Anterior cingulate cortex (tissue), 58 donors: ENCODE measurements around the gene VSTM4.

Experiments
- DNase-seq, 58 donors: peaks; one replicate each; lab custom pipeline; 2025; lab: John Stamatoyannopoulos, UW

Gene VSTM4, protein sequence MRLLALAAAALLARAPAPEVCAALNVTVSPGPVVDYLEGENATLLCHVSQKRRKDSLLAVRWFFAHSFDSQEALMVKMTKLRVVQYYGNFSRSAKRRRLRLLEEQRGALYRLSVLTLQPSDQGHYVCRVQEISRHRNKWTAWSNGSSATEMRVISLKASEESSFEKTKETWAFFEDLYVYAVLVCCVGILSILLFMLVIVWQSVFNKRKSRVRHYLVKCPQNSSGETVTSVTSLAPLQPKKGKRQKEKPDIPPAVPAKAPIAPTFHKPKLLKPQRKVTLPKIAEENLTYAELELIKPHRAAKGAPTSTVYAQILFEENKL

DNA sequence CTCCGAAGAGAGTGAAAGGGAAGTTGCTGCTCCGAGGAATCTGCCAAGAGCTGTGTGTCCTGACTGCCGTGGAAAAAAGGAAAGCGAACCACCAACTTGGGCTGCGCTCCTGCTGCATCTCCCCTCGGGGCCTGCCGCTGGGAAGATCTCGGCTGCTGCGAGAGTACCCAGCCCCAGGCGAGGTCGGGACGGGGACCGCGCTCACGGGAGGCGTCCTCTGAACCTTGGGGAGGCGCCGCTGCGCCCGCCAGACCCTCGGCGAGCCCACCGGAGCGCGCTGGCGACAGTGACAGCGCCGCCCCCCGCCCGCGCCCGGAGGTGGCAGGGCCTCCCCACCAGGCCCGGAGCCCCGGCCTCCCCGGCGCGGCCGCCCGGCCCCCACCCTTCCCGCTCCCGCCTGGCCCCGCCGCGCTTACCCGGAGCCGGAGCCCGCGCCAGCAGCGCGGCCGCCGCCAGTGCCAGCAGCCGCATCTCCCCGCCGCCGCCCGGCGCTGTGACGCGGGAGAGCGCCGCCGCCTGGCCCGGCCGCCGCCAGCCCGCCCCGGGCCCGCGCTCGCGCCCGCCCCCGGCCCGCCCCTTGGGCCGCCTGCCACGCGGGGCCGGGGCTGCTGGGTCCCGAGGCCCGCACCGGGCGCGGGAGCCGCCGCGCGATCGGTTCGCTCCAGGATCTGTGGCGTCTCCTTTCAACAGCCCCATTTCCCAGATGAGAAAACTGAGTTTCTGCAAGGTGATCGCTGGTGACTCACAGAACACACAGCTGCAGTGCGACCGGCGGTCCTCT, at the start of gene VSTM4:
Gene VSTM4, minus strand, starts transcription at position 508 of the 781 bp plus-strand sequence. Its CDS starts 37 bp downstream, at position 471.
- peak in 40 of 58 donors; percentile 18 to 71 (median 51) for DNase-seq

DNA sequence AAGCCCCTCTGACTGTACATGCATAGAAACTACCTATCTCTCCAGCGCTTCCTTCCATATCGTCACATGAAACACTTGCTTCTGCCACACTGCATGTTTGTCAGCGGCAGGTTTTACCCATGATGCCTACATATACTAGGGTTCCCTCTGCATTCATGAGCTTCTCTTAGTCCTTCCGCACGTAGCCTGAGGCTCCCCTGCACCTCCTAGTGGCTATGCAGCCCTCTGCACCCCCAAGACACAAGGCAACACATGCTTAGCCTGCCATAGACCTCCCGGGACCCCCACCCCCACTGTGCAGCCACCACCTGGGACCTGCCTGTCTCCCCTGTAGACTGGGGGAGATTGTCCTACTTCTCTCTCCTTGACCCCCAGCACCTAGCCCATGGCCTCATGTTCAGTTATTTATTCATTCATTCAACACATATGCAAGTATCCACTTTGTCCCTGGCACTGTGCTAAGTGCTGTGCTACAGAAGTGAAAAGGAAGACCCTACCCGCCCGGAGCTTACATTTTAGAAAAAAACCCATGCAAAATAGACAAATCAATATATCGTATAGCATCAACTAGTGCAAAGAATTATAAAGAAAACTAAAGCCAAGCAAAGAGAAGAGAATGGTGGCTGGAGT, 49.4 kb upstream of the VSTM4 start:
- DNase-seq: peak in 2 of 58 donors; percentile 10 to 24

DNA sequence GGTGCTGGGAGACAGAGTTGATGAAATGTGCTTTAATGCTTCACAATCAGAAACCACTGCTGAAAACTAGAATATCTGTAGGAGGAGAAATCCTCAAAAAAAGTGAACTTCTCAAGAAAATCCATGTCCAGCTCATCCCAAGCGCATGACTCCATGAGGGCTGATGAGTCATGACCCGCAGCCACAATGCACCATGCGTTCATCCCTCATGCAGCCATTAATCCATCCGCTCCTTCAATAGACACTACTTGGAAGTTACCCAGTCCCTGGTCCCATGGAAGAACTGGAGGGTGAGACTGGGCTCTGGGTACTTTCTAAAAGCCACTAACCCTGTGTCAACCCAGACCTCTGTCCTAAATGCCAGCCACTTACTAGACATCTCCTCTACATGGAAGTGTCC, 48.4 kb upstream of the VSTM4 start:
- no peak for DNase-seq

DNA sequence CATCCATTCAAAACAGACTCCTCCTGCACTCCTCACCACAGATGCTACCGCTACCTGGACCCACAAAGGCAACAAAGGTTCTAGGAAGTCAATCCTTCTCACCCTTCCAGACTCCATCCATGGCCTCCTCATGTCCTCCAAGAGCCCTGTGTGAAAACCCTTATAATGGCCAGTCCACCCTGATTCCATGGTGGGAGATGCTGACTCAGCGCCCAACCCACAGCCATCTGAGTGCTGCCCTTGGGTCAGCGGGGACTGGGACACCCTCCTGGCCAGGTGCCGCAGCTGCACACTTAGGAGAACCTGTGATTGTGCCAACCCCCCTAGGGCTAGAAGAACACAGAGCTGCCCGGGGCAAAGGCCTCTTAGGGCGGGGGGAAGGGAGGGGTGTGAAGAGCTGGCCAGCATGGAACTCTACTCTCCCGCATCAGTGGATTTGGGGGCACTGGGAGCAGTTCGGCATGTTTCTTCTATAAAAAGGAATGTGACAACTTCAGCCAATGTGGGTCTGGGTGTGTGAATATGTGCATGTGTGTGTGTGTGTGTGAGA, 47.5 kb upstream of the VSTM4 start:
- DNase-seq: no peak

DNA sequence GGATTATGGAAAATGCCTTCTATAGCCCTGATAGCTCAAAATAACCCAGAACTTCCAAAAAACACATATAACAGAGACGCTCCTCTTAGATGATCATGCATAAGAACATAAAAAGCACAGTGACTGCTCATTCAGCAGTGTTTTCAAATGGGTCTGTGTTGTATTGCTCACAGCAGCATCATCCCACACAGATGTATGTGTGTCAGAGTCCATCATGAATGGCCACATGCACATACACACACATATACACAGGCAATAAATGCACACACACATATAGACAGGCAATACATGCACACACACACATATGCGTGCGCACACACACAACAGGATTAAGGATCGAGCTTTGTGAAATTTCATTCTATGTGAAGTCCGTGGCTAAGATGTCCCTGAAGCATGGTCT, 46.7 kb upstream of the VSTM4 start:
- no peak for DNase-seq

DNA sequence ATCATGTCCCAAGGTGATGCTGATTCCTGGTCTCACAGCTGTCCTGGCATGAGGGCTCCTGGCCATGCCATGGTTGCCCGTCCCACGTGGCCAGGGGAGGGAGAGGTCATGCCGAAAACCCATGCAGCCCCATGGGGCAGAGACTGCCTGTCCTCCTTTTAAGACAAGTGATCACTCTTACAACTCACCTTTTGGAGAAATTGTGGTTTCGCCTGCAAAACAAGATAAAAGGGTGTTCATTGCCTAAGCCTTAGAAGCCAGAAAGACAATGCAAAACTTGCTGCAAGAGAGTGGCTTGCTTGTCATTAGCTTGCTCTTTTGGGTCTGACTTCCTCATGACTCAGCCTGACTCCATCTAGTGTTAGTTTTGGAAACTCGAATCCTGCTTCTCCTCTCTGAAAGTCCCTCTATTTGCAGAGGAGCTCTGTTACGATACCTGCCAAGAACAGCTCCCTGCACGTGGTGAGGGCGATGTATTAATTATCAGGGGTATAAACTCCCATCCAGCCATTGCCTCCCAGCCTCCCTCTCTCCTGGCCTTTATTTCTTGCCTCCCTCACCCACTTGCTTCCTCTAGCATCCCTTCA, 46.2 kb upstream of the VSTM4 start:
- DNase-seq: peak in 2 of 58 donors; percentile 52 to 53

DNA sequence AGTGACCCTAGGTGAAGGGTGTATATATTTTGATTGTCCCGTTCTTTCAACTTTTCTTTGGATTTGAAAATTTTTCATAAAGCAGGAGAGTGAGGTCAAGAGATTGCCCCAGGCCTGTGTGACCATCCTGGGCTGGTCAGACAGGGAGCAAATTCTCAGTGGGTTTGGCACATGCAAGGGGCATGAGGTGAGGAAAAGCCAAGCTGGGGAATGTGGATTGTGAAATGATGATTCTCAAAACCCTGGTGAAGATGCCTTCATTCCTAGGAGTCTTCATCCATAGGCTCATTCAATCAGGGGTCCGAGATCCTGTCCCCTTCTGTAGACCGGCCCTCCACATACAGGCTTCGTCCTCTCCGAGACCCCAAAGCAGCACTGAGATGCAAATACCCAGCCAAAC, 45.5 kb upstream of the VSTM4 start:
- no peak for DNase-seq

DNA sequence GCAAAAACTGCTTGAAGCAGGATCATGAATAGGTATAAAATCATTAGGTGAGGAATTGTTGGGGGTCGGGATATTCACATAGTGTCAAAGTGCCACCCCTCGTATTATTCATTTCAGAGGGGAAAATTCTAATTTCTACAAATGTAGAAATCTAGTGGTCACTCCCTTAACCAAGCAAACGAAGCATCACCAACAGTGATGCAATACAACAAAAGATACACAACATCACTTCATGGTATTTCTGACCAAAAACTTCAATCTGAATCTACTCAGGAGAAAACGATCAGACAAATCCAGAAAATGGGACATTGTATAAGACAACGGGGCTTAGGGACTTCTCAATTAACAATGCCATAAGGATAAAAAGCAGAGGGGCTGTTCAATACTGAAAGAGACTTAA, 44.8 kb upstream of the VSTM4 start:
- no peak for DNase-seq

DNA sequence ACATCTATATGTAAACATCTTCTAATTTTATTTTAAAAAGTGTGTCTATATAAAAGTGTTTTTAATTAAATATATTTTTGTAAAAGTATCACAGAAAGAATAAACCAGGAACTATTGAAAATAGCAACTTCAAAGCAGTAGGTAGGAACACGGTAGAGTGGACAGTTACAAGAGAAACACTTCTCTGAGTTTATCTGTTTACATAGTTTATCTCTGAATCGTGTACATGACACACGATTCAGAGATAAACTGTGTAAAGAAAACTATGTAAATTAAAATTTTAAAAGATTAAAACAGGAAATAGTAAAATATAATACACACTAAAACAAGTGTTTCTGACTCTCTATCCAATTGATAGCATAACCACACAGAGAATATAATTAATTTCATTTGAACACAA, 43.6 kb upstream of the VSTM4 start:
- DNase-seq: no peak

DNA sequence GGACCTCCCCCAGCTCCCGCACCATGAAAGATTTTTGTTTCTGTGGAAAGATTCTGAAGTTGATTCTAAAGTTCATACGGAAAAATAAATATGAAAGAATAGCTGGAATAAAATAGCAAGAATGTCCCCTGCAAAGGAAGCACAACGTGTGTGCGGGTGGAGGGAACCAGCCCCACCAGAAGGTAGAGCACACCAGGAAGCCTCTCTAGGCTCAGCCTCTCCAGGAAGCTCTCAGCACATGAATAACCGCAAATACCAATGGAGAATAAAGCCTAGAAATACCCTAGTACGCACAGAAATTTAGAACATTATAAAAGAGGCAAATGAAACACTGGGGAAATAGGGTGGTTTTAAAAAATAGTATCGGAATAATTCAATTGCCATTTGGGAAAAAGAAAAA, 43.1 kb upstream of the VSTM4 start:
- DNase-seq: no peak

DNA sequence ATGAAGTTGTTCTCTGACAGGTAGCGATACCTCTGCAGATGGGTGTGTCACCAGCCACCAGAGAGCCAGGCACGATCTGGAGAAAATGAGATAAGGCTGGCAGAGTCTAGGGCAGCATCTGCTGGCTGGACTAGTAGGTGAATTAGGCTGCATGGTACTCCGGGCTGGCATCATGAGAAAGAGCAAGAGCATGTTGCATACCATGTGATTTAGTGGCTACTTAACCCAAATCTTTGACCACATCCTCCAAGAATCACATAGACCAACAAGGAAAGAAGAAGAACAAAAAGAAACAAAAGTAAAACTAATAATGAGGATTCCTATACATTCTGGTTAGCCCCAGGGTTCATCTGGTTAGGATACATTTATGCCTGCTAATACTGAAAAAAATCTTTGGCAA, 41.9 kb upstream of the VSTM4 start:
- DNase-seq: no peak

DNA sequence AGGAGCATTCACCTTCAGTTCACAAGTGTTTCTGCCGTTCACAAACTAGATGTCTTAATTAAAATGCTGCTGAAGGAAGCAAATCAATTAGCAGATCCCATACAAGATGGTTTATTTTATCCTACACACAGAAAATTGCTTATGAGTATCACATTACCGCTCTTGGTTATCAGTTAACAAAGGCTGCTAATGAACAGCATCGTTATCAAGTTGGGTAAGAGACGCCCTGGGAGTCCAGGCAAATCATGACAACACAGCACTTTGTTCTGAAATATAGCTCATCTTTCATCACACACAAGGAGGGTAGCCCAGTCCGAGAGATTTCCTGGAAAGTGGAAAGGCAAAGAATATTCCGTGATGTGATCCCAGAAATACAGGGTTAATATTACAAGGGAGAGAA, 39.3 kb upstream of the VSTM4 start:
- DNase-seq: no peak

DNA sequence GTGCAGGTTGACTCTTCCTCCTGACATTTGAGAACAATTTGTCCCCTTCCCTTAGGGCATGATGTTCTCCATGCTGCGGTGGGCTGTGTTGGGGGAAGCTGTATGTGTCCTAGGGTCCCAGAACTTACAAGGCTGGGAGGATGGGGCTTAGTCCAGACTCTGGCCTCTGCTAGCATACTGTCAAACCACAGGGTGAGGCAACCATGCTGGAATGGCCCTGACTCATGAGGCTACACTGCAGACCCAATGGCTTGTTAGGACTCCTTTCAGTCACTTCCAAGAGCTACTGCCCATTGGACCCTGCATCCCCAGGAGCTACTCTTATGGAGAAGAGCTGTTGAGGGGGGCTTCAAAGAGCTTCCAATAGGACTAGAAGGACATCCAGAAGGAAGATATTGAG, 38.6 kb upstream of the VSTM4 start:
- DNase-seq: no peak

DNA sequence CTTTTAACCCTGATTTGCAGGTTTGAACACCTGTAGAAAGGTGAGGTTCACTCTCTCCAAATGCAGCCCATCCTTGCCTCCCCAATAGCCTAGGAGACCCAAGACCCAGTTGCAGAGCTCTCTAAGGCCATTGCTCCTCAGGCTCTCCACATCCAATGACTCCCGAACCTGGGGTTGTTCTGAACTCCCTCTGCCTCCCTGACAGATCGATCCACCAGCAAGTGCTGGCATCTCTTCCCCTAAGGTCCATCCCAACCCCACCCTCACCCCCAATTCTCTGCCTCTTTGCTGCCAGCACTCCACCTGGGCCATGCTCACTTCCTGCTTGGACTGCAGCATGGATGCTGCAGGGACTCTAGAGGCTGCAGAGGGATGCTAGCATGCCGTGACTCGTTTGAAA, 37.8 kb upstream of the VSTM4 start:
- no peak for DNase-seq

DNA sequence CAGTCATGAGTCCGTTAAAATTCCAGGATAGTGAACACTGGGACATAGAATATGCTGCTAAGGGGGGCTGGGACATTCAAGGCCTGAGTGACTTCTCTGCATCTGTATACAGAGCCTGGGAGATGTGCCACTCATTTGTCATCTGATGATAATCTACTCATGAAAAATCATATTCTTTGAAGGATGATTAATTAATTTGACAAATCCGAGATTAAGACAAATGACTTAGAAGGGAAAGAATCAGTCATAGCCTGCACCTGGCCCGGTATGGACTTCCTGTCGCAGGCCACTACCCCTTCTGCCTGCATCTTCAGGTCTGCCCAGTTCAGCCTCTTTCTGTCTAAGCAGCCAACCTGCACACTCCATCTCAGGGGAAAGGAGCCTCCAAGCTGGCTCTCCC, 37.3 kb upstream of the VSTM4 start:
- DNase-seq: no peak

DNA sequence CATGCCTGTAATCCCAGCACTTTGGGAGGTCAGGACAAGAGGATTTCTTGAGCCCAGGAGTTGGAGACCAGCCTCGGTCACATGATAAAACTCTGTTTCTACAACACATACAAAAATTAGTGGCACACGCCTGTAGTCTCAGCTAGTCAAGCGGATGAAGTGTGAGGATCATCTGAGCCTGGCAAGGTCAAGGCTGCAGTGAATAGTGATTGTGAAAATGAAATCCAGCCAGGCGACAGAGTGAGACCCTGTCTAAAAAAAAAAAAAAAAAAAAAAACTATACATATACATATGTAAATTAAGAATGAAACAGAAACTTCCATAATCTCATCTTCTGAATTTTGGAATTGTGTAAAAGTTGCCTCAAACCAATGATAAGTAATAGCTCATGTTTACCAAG, 36.7 kb upstream of the VSTM4 start:
- no peak for DNase-seq

DNA sequence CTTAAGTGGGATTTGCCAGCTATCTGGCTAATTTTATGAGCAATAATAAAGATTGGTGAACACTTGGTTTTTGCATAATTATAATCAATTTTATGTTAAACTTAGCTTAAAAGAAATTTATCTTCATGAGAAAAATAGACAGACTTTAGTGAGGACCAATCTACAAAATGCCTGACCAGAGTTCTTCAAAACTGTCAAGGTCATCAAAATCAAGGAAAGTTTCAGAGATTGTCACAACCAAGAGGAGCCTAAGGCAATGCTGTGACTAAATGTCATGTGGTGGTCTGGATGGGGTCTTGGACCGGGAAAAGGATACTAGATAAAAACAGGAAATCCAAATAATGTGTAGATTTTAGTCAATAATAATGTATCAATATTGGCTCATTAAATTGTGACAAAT, 36.2 kb upstream of the VSTM4 start:
- no peak for DNase-seq

DNA sequence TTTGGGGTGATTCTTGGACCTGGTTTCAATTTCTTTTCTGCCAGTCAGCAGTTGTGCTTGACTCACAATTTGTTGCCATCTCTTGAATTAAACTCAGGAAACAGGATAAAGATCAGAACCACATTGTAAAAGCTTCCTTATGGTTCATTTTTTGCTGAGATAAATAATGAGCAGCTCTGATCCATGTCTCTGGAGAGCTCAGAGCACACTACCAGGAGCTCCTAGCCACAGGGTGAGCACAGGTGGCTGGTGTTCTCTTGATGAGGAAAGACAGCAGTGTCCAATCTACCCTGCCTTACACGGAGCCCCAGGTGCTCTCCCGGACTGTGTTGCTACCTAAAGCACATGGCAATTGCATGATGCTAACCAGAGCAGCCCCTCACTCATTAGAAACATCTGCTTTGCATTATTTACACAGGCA, 35.7 kb upstream of the VSTM4 start:
- DNase-seq: no peak

DNA sequence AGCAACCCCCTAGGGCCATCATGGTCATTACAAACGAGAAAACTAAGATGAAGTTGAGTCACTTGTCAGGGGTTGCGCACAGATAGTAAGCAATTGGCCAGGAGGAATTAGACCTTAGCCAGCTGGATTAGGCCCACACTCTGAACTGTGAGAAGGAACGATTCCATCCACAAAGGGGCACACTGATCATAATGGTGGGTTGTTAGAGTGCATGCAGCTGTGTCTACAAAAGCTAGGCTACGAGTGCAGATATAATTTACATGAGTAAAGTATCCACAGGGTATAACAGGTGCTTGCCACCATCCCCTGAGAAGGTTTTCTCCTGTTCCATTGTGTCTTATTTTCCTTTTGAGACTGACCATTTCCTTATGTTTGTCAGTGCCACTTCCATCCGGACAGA, 35.1 kb upstream of the VSTM4 start:
- no peak for DNase-seq

DNA sequence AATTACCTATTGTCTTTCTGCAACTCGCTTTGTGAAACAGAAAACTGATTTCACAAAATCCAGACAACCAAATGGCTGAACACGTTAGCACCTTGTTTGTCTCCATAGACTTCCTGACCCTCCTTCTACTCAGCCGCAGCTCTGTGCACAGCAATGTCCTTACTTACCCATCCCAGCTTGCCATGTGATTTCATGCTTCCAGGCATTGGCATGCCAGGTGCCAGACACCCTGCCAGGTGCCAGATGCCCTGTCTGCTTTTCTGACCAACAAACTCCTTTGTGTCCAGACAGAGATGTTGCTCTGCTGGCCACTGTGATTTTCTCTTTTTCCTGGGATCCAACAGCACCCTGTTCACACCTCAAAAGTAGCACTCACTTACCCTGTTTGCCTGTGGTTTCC, 34.6 kb upstream of the VSTM4 start:
- DNase-seq: no peak
